PC-3 (cell line): Measurements from ENCODE around the gene TWIST2.

Source experiments
- CTCF ChIP-seq: fragments of 300-600 bp; sonication (generic); conservative IDR thresholded peaks from 2 replicates; pipeline ENCODE4 v1.5.1; 2017; ENCODE audit warnings: antibody characterized with exemption, low read depth, mild to moderate bottlenecking, low read length
- EZH2 ChIP-seq: fragments of 300-600 bp; sonication (generic); IDR thresholded peaks from one replicate; pipeline ENCODE4 v1.6.1; 2017; ENCODE audit warnings: antibody characterized with exemption, mild to moderate bottlenecking, low read length; ENCODE audit not compliant: unreplicated experiment

GRCh38 chr2:238801791-238802190 lies 46.1 kb upstream of the TWIST2 start:
- TF ChIP-seq CTCF = no peak
- no peak for TF ChIP-seq EZH2
